ENCODE measurements around the gene CDH26. TPM values are rescaled to one million over a fixed set of nuclear protein-coding genes. Genes with fewer than 3 reads are reported as not detected.
A peak's percentile ranks its signal among the peaks of the same experiment; 100 is the strongest.

The CDH26 gene
- polyA plus RNA-seq, 3 donors: 1.3 to 3.0 (median 2.0) TPM

GRCh38 chr20:59940956-59941294 lies 17.3 kb upstream of the CDH26 start:
- Mint-ChIP-seq H3K4me1 (peaks cover 62% of the 10 kb centered on the region), H3K27me3 (ENCODE audit: low read depth in 3 of 3) (no peaks in the 10 kb centered on the region), H3K27ac (peak overlapping the region; percentile 97 to 100 (median 98)), H3K9me3 (peaks cover 0 to 2% (median 0%) of the 10 kb centered on the region in 7 donors), H3K4me3 (peak overlapping the region; percentile 95 to 97), H3K36me3 (peaks cover 31 to 34% of the 10 kb centered on the region in 2 donors)
- Histone ChIP-seq H3K27me3 (ENCODE audit: control insufficient read depth in 2 of 2, insufficient read depth in 2 of 2, low read length in 2 of 2) (no peaks in the 10 kb centered on the region), H3K9ac (ENCODE audit: insufficient read depth, low read length, poor library complexity, severe bottlenecking) (peak overlapping the region; percentile 87), H3K4me3 (replicated peaks in 1 of 3; ENCODE audit: low read depth in 2 of 3, low read length in 3 of 3) (peak overlapping the region; percentile 79 to 99 (median 95)), H4K20me1 (ENCODE audit: insufficient read depth, low read length) (peaks cover 37% of the 10 kb centered on the region), H2AFZ (ENCODE audit: insufficient read depth, low read depth, low read length, poor library complexity, severe bottlenecking) (peak overlapping the region; percentile 97), H3K4me1 (ENCODE audit: control insufficient read depth in 1 of 2, insufficient read depth in 2 of 2, low read length in 2 of 2) (peaks cover 52 to 59% of the 10 kb centered on the region in 2 donors), H3K36me3 (replicated peaks in 1 of 2; ENCODE audit: control insufficient read depth in 1 of 2, insufficient read depth in 2 of 2, low read length in 2 of 2) (peaks cover 31 to 44% of the 10 kb centered on the region in 2 donors), H3K27ac (ENCODE audit: low read depth in 1 of 2, low read length in 2 of 2) (peak overlapping the region; percentile 97 to 98), H3K9me3 (replicated peaks in 1 of 2; ENCODE audit: control insufficient read depth in 1 of 2, insufficient read depth in 1 of 2, low read length in 2 of 2) (no peaks in the 10 kb centered on the region), H3K4me2 (replicated peaks; ENCODE audit: extremely low read depth, low read length, poor library complexity, severe bottlenecking) (peak overlapping the region; percentile 85), H3K79me2 (ENCODE audit: insufficient read depth, low read length) (peaks cover 84% of the 10 kb centered on the region)
- intact Hi-C loops (cut with micrococcal nuclease): loop anchor here (10.0 kb wide), 3 partner anchors 114 to 1184 kb away; no protein-coding TSS in a partner anchor
- TF ChIP-seq, protein P1, sequence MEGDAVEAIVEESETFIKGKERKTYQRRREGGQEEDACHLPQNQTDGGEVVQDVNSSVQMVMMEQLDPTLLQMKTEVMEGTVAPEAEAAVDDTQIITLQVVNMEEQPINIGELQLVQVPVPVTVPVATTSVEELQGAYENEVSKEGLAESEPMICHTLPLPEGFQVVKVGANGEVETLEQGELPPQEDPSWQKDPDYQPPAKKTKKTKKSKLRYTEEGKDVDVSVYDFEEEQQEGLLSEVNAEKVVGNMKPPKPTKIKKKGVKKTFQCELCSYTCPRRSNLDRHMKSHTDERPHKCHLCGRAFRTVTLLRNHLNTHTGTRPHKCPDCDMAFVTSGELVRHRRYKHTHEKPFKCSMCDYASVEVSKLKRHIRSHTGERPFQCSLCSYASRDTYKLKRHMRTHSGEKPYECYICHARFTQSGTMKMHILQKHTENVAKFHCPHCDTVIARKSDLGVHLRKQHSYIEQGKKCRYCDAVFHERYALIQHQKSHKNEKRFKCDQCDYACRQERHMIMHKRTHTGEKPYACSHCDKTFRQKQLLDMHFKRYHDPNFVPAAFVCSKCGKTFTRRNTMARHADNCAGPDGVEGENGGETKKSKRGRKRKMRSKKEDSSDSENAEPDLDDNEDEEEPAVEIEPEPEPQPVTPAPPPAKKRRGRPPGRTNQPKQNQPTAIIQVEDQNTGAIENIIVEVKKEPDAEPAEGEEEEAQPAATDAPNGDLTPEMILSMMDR (IDR thresholded peaks at IDR 0.05): no peak
- no peak for DNase-seq
- WGBS (ENCODE audit: insufficient coverage): 0% methylated on average over 3 of the region's 4 CpGs

GRCh38 chr20:59942245-59942644 lies 16.0 kb upstream of the CDH26 start:
- Mint-ChIP-seq H3K27ac (peak overlapping the region in 3 of 7 donors; percentile 20 to 64 (median 41)), H3K27me3 (ENCODE audit: low read depth in 3 of 3) (no peaks in the 10 kb centered on the region)

More at GRCh38 chr20:59942245-59942644, 16.0 kb upstream of the CDH26 start:
- Histone ChIP-seq H4K20me1 (ENCODE audit: insufficient read depth, low read length) (peaks cover 24% of the 10 kb centered on the region), H3K27me3 (ENCODE audit: control insufficient read depth in 2 of 2, insufficient read depth in 2 of 2, low read length in 2 of 2) (no peaks in the 10 kb centered on the region), H3K4me1 (ENCODE audit: control insufficient read depth in 1 of 2, insufficient read depth in 2 of 2, low read length in 2 of 2) (peaks cover 46 to 52% of the 10 kb centered on the region in 2 donors), H3K9ac (ENCODE audit: insufficient read depth, low read length, poor library complexity, severe bottlenecking) (no peak overlapping the region), H3K27ac (ENCODE audit: low read depth in 1 of 2, low read length in 2 of 2) (peak overlapping the region in 1 of 2 donors; percentile 6), H2AFZ (ENCODE audit: insufficient read depth, low read depth, low read length, poor library complexity, severe bottlenecking) (no peak overlapping the region), H3K9me3 (replicated peaks in 1 of 2; ENCODE audit: control insufficient read depth in 1 of 2, insufficient read depth in 1 of 2, low read length in 2 of 2) (no peaks in the 10 kb centered on the region), H3K79me2 (ENCODE audit: insufficient read depth, low read length) (peaks cover 71% of the 10 kb centered on the region), H3K36me3 (replicated peaks in 1 of 2; ENCODE audit: control insufficient read depth in 1 of 2, insufficient read depth in 2 of 2, low read length in 2 of 2) (peaks cover 31 to 41% of the 10 kb centered on the region in 2 donors), H3K4me2 (replicated peaks; ENCODE audit: extremely low read depth, low read length, poor library complexity, severe bottlenecking) (peak overlapping the region; percentile 85), H3K4me3 (replicated peaks in 1 of 3; ENCODE audit: low read depth in 2 of 3, low read length in 3 of 3) (peak overlapping the region in 1 of 3 experiments; percentile 95)
- 80% methylated on average over 1 of the region's 2 CpGs for WGBS (ENCODE audit: insufficient coverage)
- TF ChIP-seq, protein P1 (IDR thresholded peaks at IDR 0.05): no peak
- intact Hi-C loops (cut with micrococcal nuclease): loop anchor here (10.0 kb wide), 3 partner anchors 113 to 1183 kb away; no protein-coding TSS in a partner anchor
- no peak overlapping the region for H3K4me3 Mint-ChIP-seq
- H3K9me3 Mint-ChIP-seq: peaks cover 0 to 2% (median 0%) of the 10 kb centered on the region in 7 donors
- DNase-seq: no peak
- peaks cover 31 to 37% of the 10 kb centered on the region in 2 donors for H3K36me3 Mint-ChIP-seq
- peaks cover 59% of the 10 kb centered on the region for H3K4me1 Mint-ChIP-seq
